K562 (cell line): ENCODE measurements around the gene ATCAY. TPM values are rescaled to one million over a fixed set of nuclear protein-coding genes. Genes with fewer than 3 reads are reported as not detected.

Experiments used
- ARNT ChIP-seq, 2 experiments: fragments of 450-650 bp; IDR thresholded peaks; 2 replicates each; pipeline ENCODE4 v1.6.1; 2016; ENCODE audit warnings: mild to moderate bottlenecking in 1 of 2
- BRD4 ChIP-seq: fragments of 200-600 bp; sonication (generic); IDR thresholded peaks from 2 replicates; pipeline ENCODE4 v1.6.1; 2017; ENCODE audit warnings: inconsistent platforms
- CREB1 ChIP-seq, 2 experiments: sonication (generic) in 1 of 2; formaldehyde crosslinking in 1 of 2; IDR thresholded peaks; 2 replicates each; pipeline versions ENCODE4 v1.6.1 to v1.8.0; 2012 to 2022; ENCODE audit warnings: inconsistent platforms in 1 of 2, mild to moderate bottlenecking in 1 of 2, missing genetic modification reagents in 1 of 2, moderate library complexity in 1 of 2
- CREM ChIP-seq: IDR thresholded peaks from 2 replicates; pipeline ENCODE4 v1.6.1; 2014; ENCODE audit warnings: antibody characterized with exemption, low read depth
- DACH1 ChIP-seq: fragments of 450-650 bp; IDR thresholded peaks from 2 replicates; pipeline ENCODE4 v1.6.1; 2018; ENCODE audit not compliant: partially characterized antibody
- MTF1 ChIP-seq: fragments of 250-450 bp; sonication (Bioruptor Pico); IDR thresholded peaks from 2 replicates; pipeline ENCODE4 v1.9.0; 2021; ENCODE audit warnings: moderate library complexity, mild to moderate bottlenecking, inconsistent platforms, borderline replicate concordance
- PML ChIP-seq: IDR thresholded peaks from 2 replicates; pipeline ENCODE4 v1.6.1; 2012; ENCODE audit warnings: low read length, inconsistent platforms
- POLR2G ChIP-seq: fragments of 200-400 bp; formaldehyde crosslinking; IDR thresholded peaks from 2 replicates; pipeline ENCODE4 v1.6.1; 2017; ENCODE audit warnings: low read depth, mild to moderate bottlenecking, antibody characterized with exemption, low read length, moderate library complexity
- POLR3A ChIP-seq: IDR thresholded peaks from 2 replicates; pipeline ENCODE4 v1.6.1; 2011; ENCODE audit warnings: borderline replicate concordance, mild to moderate bottlenecking, moderate library complexity; ENCODE audit not compliant: insufficient read length, insufficient read depth; ENCODE audit errors: extremely low read depth
- RFX1 ChIP-seq: fragments of 450-650 bp; IDR thresholded peaks from 2 replicates; pipeline ENCODE4 v1.6.1; 2016; ENCODE audit warnings: mild to moderate bottlenecking, moderate library complexity
- U2AF1 ChIP-seq: fragments of 200-400 bp; formaldehyde crosslinking; optimal IDR thresholded peaks from 2 replicates; pipeline ENCODE3; 2017; ENCODE audit warnings: mild to moderate bottlenecking, low read depth, low read length, moderate library complexity
- YY1 ChIP-seq, 3 experiments: IDR thresholded peaks; 2 replicates each; pipeline ENCODE4 v1.6.1; 2011; ENCODE audit warnings: low read length in 2 of 3, mild to moderate bottlenecking in 2 of 3, moderate library complexity in 2 of 3, borderline replicate concordance in 1 of 3, control low read depth in 1 of 3, low read depth in 1 of 3; ENCODE audit not compliant: insufficient read depth in 3 of 3, insufficient replicate concordance in 2 of 3, control insufficient read depth in 1 of 3, insufficient read length in 1 of 3; ENCODE audit errors: extremely low read depth in 1 of 3
- ZNF347 ChIP-seq: fragments of 450-650 bp; formaldehyde crosslinking; IDR thresholded peaks from 2 replicates; pipeline ENCODE4 v1.4.0; 2020; ENCODE audit warnings: low read depth, mild to moderate bottlenecking, moderate library complexity
- ZNF408 ChIP-seq: fragments of 250-450 bp; sonication (Bioruptor Pico); IDR thresholded peaks from 2 replicates; pipeline ENCODE4 v1.4.0; 2020; ENCODE audit warnings: low read depth, mild to moderate bottlenecking, moderate library complexity
- polyA plus RNA-seq, 8 experiments: library from polyadenylated mRNA; depleted of rRNA in 4 of 8; stranded (reverse) in 5 of 8; unstranded in 3 of 8; fragments of >200 nt; fragmentation: Nextera tagmentation in 2 of 8; fragmentation: Illumina TruSeq in 1 of 8; extraction: Ambion mirVana in 2 of 8; extraction: Trizol in 1 of 8; gene quantifications; 2 replicates each; pipeline versions ENCODE4 v1.2.1 to v1.2.3, GENCODE V29; 2011 to 2014; ENCODE audit warnings: inconsistent platforms in 1 of 8, missing spikeins in 1 of 8
- total RNA-seq, 7 experiments: library from RNA; depleted of rRNA in 6 of 7; stranded (reverse); fragments of >200 nt in 6 of 7; fragmentation: Illumina TruSeq in 2 of 7; extraction: Trizol in 2 of 7; gene quantifications; 2 replicates each; pipeline versions ENCODE4 v1.2.1 to v1.2.3, GENCODE V29; 2011 to 2021; ENCODE audit warnings: low replicate concordance in 1 of 7
- TF ChIP-seq, protein P1 (sequence below): fragments of 250-450 bp; sonication (Bioruptor Pico); IDR thresholded peaks from 2 replicates; pipeline ENCODE4 v1.4.0; 2020; ENCODE audit warnings: mild to moderate bottlenecking, moderate library complexity
- TF ChIP-seq, protein P2 (sequence below): fragments of 450-650 bp; formaldehyde crosslinking; IDR thresholded peaks from 2 replicates; pipeline ENCODE4 v1.4.0; 2020; ENCODE audit warnings: mild to moderate bottlenecking, moderate library complexity
- TF ChIP-seq, protein P3 (sequence below): fragments of 250-450 bp; sonication (Bioruptor Pico); IDR thresholded peaks from 2 replicates; pipeline ENCODE4 v1.5.1; 2021; ENCODE audit warnings: mild to moderate bottlenecking
- TF ChIP-seq, protein P4 (sequence below): fragments of 450-650 bp; formaldehyde crosslinking; IDR thresholded peaks from 2 replicates; pipeline ENCODE4 v1.4.0; 2020; ENCODE audit warnings: mild to moderate bottlenecking, mixed read lengths
- TF ChIP-seq, protein P5 (sequence below): fragments of 250-450 bp; sonication (Bioruptor Pico); IDR thresholded peaks from 2 replicates; pipeline ENCODE4 v1.8.0; 2022; ENCODE audit warnings: moderate library complexity, mild to moderate bottlenecking, inconsistent platforms

ATCAY gene
- total and polyA plus RNA-seq, 9 of the 15 experiments (the other 6 are each of a cell fraction or from before 2014, with no cell fraction given) = not detected

DNA sequence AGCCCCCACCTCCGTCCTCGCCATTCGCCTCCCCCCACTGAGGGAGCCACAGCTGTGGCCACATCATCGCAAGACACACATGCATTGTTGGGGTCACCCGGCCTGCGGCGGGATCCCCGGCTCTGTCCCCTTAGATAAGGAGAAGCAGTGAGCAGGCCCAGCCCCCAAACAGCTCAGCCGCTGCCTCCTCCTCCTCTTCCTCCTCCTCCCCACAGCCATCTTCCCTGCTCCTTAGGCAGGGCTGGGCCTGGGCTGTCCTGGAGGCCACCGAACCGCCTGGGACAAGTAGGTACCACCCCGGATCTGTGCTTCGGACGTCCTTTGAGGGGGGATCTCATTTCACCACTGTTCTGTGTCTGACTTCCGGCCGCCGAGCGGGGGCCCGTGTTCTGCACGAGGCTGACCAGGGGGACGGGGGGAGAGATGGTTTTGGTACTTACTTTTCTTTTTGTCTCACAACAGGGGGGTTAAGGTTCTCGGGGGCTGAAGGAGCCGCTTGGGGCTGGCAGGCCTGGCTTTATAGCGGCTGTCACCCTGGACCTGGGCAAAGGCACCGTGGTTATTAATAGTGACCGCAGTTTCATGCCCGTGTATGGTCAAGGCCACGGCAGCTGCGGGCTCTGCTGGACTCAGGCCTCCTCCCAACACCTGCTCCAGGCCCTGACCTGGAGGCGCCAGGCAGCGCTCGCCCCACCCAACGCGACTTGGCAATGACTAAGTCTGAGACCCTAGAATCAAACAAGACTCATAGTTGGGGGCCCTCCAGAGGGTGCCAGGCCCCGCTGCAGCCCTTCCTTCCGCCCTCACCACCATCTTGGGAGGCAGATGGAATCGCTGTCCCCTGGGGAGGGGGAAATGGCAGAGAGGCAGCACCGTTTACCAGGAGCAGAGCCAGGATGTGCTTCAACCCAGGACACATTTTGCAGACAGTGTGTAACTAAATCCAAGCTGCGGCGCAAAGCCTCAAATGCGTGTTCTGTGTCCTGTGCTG is 70.7 kb downstream of the ATCAY start (continued):
- TF ChIP-seq ZNF347 (no peak), ZNF408 (no peak), POLR2G (peak; percentile 72), ARNT (IDR thresholded peaks at IDR 0.05) (no peak), POLR3A (no peak), CREM (peak; percentile 76), DACH1 (no peak), MTF1 (CRISPR knock-in tag) (no peak), CREB1 (IDR thresholded peaks at IDR 0.05) (0 out of 2 replicates have a peak, but pooled peaks have one; percentile 21), CREB1 (CRISPR knock-in tag; IDR thresholded peaks at IDR 0.05) (no peak), RFX1 (no peak), U2AF1 (no peak), YY1 (IDR thresholded peaks at IDR 0.05; ENCODE audit: borderline replicate concordance in 1 of 3, control insufficient read depth in 1 of 3, extremely low read depth in 1 of 3, insufficient read depth in 3 of 3, insufficient read length in 1 of 3, insufficient replicate concordance in 2 of 3, low read depth in 1 of 3, low read length in 2 of 3) (peak in 2 of 3 experiments; percentile 36 to 80), PML (0 out of 2 replicates have a peak, but pooled peaks have one; percentile 36), BRD4 (no peak)
- TF ChIP-seq, protein P1, sequence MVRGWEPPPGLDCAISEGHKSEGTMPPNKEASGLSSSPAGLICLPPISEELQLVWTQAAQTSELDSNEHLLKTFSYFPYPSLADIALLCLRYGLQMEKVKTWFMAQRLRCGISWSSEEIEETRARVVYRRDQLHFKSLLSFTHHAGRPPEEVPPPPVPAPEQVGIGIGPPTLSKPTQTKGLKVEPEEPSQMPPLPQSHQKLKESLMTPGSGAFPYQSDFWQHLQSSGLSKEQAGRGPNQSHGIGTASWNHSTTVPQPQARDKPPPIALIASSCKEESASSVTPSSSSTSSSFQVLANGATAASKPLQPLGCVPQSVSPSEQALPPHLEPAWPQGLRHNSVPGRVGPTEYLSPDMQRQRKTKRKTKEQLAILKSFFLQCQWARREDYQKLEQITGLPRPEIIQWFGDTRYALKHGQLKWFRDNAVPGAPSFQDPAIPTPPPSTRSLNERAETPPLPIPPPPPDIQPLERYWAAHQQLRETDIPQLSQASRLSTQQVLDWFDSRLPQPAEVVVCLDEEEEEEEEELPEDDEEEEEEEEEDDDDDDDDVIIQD = no peak
- TF ChIP-seq, protein P2, sequence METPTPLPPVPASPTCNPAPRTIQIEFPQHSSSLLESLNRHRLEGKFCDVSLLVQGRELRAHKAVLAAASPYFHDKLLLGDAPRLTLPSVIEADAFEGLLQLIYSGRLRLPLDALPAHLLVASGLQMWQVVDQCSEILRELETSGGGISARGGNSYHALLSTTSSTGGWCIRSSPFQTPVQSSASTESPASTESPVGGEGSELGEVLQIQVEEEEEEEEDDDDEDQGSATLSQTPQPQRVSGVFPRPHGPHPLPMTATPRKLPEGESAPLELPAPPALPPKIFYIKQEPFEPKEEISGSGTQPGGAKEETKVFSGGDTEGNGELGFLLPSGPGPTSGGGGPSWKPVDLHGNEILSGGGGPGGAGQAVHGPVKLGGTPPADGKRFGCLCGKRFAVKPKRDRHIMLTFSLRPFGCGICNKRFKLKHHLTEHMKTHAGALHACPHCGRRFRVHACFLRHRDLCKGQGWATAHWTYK (CRISPR knock-in tag) = peak; percentile 20; the same call in 1 of the 2 replicates
- TF ChIP-seq, protein P3, sequence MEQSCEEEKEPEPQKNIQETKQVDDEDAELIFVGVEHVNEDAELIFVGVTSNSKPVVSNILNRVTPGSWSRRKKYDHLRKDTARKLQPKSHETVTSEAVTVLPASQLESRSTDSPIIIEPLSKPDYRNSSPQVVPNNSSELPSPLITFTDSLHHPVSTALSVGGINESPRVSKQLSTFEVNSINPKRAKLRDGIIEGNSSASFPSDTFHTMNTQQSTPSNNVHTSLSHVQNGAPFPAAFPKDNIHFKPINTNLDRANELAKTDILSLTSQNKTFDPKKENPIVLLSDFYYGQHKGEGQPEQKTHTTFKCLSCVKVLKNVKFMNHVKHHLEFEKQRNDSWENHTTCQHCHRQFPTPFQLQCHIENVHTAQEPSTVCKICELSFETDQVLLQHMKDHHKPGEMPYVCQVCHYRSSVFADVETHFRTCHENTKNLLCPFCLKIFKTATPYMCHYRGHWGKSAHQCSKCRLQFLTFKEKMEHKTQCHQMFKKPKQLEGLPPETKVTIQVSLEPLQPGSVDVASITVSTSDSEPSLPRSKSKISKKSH (CRISPR knock-in tag) = no peak
- TF ChIP-seq, protein P4, sequence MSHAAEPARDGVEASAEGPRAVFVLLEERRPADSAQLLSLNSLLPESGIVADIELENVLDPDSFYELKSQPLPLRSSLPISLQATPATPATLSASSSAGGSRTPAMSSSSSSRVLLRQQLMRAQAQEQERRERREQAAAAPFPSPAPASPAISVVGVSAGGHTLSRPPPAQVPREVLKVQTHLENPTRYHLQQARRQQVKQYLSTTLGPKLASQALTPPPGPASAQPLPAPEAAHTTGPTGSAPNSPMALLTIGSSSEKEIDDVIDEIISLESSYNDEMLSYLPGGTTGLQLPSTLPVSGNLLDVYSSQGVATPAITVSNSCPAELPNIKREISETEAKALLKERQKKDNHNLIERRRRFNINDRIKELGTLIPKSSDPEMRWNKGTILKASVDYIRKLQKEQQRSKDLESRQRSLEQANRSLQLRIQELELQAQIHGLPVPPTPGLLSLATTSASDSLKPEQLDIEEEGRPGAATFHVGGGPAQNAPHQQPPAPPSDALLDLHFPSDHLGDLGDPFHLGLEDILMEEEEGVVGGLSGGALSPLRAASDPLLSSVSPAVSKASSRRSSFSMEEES (CRISPR knock-in tag) = no peak
- TF ChIP-seq, protein P5, sequence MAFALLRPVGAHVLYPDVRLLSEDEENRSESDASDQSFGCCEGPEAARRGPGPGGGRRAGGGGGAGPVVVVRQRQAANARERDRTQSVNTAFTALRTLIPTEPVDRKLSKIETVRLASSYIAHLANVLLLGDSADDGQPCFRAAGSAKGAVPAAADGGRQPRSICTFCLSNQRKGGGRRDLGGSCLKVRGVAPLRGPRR (CRISPR knock-in tag) = no peak
